MM.1S (cell line): ENCODE results near the gene HPS5.

Experiments used
- DNase-seq: peaks from one replicate; pipeline ENCODE4 v3.0.0-alpha.2; 2015
- H2AFZ ChIP-seq: fragments of 300-600 bp; sonication (generic); 2 replicates; pipeline ENCODE4 v1.6.0; 2016; ENCODE audit warnings: antibody characterized with exemption, low read length
- H3F3A ChIP-seq: fragments of 300-600 bp; sonication (generic); 2 replicates; pipeline ENCODE4 v1.6.1; 2016; ENCODE audit warnings: mild to moderate bottlenecking, antibody characterized with exemption, low read length, moderate library complexity, mixed read lengths; ENCODE audit not compliant: insufficient read depth
- H3K27ac ChIP-seq: fragments of 300-600 bp; sonication (generic); 2 replicates; pipeline ENCODE4 v1.5.1; 2016; ENCODE audit warnings: mild to moderate bottlenecking, low read length
- H3K27me3 ChIP-seq: fragments of 300-600 bp; sonication (generic); replicated peaks from 2 replicates; pipeline ENCODE4 v1.6.0; 2016; ENCODE audit warnings: low read length; ENCODE audit not compliant: insufficient read depth
- H3K36me3 ChIP-seq: fragments of 300-600 bp; sonication (generic); replicated peaks from 2 replicates; pipeline ENCODE4 v1.6.1; 2016; ENCODE audit warnings: mild to moderate bottlenecking, low read length, mixed read lengths; ENCODE audit not compliant: insufficient read depth
- H3K4me1 ChIP-seq: fragments of 300-600 bp; sonication (generic); 2 replicates; pipeline ENCODE4 v1.6.1; 2016; ENCODE audit warnings: low read length, mixed read lengths
- H3K4me2 ChIP-seq: fragments of 300-600 bp; sonication (generic); 2 replicates; pipeline ENCODE4 v1.6.0; 2016; ENCODE audit warnings: low read depth, low read length
- H3K4me3 ChIP-seq: fragments of 300-600 bp; sonication (generic); 2 replicates; pipeline ENCODE4 v1.5.1; 2016; ENCODE audit warnings: low read length, mixed read lengths
- H3K79me2 ChIP-seq: fragments of 300-600 bp; sonication (generic); 2 replicates; pipeline ENCODE4 v1.6.1; 2016; ENCODE audit warnings: mixed run types, low read length, mixed read lengths
- H3K9ac ChIP-seq: fragments of 300-600 bp; sonication (generic); 2 replicates; pipeline ENCODE4 v1.6.1; 2016; ENCODE audit warnings: low read length, mixed read lengths
- H3K9me2 ChIP-seq: fragments of 300-600 bp; sonication (generic); replicated peaks from 2 replicates; pipeline ENCODE4 v1.6.1; 2016; ENCODE audit warnings: mild to moderate bottlenecking, low read length, mixed read lengths; ENCODE audit not compliant: insufficient read depth
- H3K9me3 ChIP-seq: fragments of 300-600 bp; sonication (generic); replicated peaks from 2 replicates; pipeline ENCODE4 v1.6.1; 2016; ENCODE audit warnings: mild to moderate bottlenecking, low read length, mixed read lengths; ENCODE audit not compliant: insufficient read depth
- H4K20me1 ChIP-seq: fragments of 300-600 bp; sonication (generic); 2 replicates; pipeline ENCODE4 v1.6.1; 2016; ENCODE audit warnings: mild to moderate bottlenecking, low read length, moderate library complexity, mixed read lengths; ENCODE audit not compliant: insufficient read depth
- CTCF ChIP-seq: fragments of 300-600 bp; sonication (generic); IDR thresholded peaks from 2 replicates; pipeline ENCODE4 v1.5.1; 2016; ENCODE audit warnings: antibody characterized with exemption, low read length, mixed read lengths
- EZH2 ChIP-seq: fragments of 300-600 bp; sonication (generic); optimal IDR thresholded peaks from 2 replicates; pipeline ENCODE3; 2017; ENCODE audit warnings: low read depth, mild to moderate bottlenecking, antibody characterized with exemption, low read length, mixed read lengths
- EZH2phosphoT487 ChIP-seq: fragments of 300-600 bp; sonication (generic); IDR thresholded peaks from 2 replicates; pipeline ENCODE4 v1.6.1; 2018; ENCODE audit warnings: antibody characterized with exemption, low read length

The HPS5 gene

GRCh38 chr11:18285841-18286240 is 36.1 kb downstream of the HPS5 start:
- TF ChIP-seq EZH2 (no peak), CTCF (no peak), EZH2phosphoT487 (no peak)
- Histone ChIP-seq H3K4me3 (no peak overlapping the region), H3F3A (peaks cover 1% of the 10 kb centered on the region; the same call in 1 of the 2 replicates), H3K4me1 (no peaks in the 10 kb centered on the region), H3K27me3 (no peaks in the 10 kb centered on the region), H3K79me2 (no peaks in the 10 kb centered on the region), H3K9ac (no peak overlapping the region), H3K4me2 (no peak overlapping the region), H2AFZ (no peak overlapping the region), H3K9me3 (no peaks in the 10 kb centered on the region), H3K27ac (no peak overlapping the region), H4K20me1 (no peaks in the 10 kb centered on the region), H3K36me3 (no peaks in the 10 kb centered on the region), H3K9me2 (no peaks in the 10 kb centered on the region)
- no peak for DNase-seq

- Histone ChIP-seq H4K20me1 (no peaks in the 10 kb centered on the region), H3K36me3 (0 out of 2 replicates have a peak, but pooled peaks cover 8% of the 10 kb centered on the region), H3K9ac (no peak overlapping the region), H3F3A (peaks cover 11% of the 10 kb centered on the region; the same call in 1 of the 2 replicates), H3K79me2 (no peaks in the 10 kb centered on the region), H3K4me3 (no peak overlapping the region), H2AFZ (no peak overlapping the region), H3K27ac (no peak overlapping the region), H3K27me3 (no peaks in the 10 kb centered on the region), H3K9me2 (no peaks in the 10 kb centered on the region), H3K4me1 (peaks cover 8% of the 10 kb centered on the region), H3K4me2 (no peak overlapping the region), H3K9me3 (no peaks in the 10 kb centered on the region)
- DNase-seq, result no peak
- TF ChIP-seq CTCF (no peak), EZH2phosphoT487 (no peak), EZH2 (no peak)
Measured at GRCh38 chr11:18282626-18283025, 39.3 kb downstream of the HPS5 start.

GRCh38 chr11:18280438-18281045 is 41.4 kb downstream of the HPS5 start:
- Histone ChIP-seq H3K4me1 (peaks cover 8% of the 10 kb centered on the region), H3K27ac (peak overlapping the region; percentile 34; the same call in 1 of the 2 replicates), H3F3A (peaks cover 11% of the 10 kb centered on the region; the same call in 1 of the 2 replicates), H4K20me1 (no peaks in the 10 kb centered on the region), H3K9me3 (no peaks in the 10 kb centered on the region), H3K79me2 (no peaks in the 10 kb centered on the region), H3K27me3 (no peaks in the 10 kb centered on the region), H3K9ac (no peak overlapping the region), H3K36me3 (0 out of 2 replicates have a peak, but pooled peaks cover 8% of the 10 kb centered on the region), H3K4me3 (peak overlapping the region; percentile 38), H2AFZ (no peak overlapping the region), H3K9me2 (no peaks in the 10 kb centered on the region), H3K4me2 (peak overlapping the region; percentile 63)
- peak; percentile 37 for DNase-seq
- TF ChIP-seq EZH2phosphoT487 (no peak), CTCF (no peak), EZH2 (no peak)
